Raji (cell line): ENCODE measurements around the gene MAEA.

ENCODE experiments used
- POLR2A ChIP-seq: IDR thresholded peaks from 2 replicates; pipeline ENCODE4 v1.6.1; 2011; ENCODE audit warnings: low read depth, low read length, control low read depth; ENCODE audit not compliant: insufficient read depth

The MAEA gene

DNA sequence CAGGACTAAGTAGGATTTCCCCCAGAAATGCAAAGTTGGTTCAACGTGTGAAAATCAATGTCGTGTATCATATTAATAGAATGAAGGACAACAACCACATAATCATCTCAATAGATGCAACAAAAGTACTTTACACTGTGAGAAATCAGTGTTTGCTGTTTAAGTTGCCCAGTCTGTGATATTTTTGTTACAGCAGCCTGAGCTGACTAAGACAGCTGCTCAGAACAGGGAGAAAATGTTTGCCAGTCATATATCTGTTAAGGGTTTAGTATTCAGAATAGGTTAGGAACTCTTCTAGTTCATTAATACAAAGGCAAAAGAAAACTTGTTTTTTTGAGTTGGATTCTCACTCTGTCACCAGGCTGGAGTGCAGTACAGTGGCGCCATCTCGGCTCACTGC lies 12.5 kb downstream of the MAEA start:
- TF ChIP-seq POLR2A, result no peak

GRCh38 chr4:1305261-1305711 lies 15.6 kb downstream of the MAEA start:
- no peak for TF ChIP-seq POLR2A

- no peak for TF ChIP-seq POLR2A
Measured at GRCh38 chr4:1305781-1306455, 16.2 kb downstream of the MAEA start.

GRCh38 chr4:1307951-1308735 lies 18.5 kb downstream of the MAEA start:
- no peak for TF ChIP-seq POLR2A

- no peak for TF ChIP-seq POLR2A
Measured at GRCh38 chr4:1309261-1310010, 19.7 kb downstream of the MAEA start.

- TF ChIP-seq POLR2A, result no peak
Measured at GRCh38 chr4:1310031-1310795, 20.5 kb downstream of the MAEA start.

- no peak for TF ChIP-seq POLR2A
Measured at GRCh38 chr4:1310796-1311631, 21.3 kb downstream of the MAEA start.

DNA sequence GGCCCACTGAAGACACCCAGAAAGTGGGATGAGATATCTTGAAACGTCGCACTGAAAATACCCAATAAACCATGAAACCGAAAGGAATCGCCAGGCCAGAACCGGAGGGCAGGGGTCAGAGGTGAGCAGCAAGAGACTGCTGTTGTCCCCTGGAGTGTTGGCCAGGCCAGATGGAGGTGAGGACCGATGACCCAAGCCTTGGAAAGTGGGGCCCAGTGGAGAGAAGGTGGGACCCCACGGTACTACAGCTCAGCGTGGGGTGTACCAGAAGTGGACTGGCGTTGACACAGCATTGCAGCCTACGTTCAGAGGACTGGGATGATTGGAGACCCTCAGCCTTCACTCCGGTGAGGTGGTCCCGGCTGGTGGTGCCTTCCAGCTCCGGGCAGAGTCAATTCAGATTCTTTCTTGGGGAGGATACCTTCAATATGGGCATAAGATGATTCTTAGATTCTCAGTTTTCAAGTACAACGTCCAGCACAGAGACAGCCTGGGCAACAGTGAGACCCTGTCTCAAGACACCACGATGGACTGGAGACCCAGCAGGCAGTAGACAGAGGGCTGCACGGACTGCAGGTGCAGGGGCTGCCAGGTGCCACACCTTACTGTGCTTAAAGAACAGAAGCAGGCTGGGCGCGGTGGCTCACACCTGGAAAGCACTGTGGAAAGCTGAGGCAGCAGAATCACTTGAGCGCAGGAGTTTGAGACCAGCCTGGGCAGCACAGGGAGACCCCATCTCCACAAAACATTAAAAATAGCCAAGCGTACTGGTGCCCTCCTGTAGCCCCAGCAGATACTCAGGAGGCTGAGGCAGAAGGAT lies 23.3 kb downstream of the MAEA start:
- no peak for TF ChIP-seq POLR2A

DNA sequence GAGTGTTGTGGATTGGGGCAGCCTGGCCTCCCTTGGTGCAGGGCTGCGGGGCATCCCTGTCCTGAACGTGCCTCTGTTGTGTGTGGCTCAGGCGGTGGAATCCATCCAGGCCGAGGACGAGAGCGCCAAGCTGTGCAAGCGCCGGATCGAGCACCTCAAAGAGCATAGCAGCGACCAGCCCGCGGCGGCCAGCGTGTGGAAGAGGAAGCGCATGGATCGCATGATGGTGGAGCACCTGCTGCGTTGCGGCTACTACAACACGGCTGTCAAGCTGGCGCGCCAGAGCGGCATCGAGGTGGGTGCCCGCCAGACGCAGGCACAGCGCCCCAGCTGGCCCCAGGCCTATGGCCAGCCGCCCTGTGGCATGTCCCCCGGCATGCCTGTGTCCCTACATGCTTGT lies 25.6 kb downstream of the MAEA start:
- TF ChIP-seq POLR2A, result no peak

- TF ChIP-seq POLR2A, result no peak
Measured at GRCh38 chr4:1315836-1316536, 26.3 kb downstream of the MAEA start.

GRCh38 chr4:1316537-1317168 lies 27.0 kb downstream of the MAEA start:
- no peak for TF ChIP-seq POLR2A
